GM12891 (cell line): ENCODE results near the gene PERCC1.

Experiments used
- PAX5 ChIP-seq: IDR thresholded peaks from 2 replicates; pipeline ENCODE4 v1.6.1; 2011; ENCODE audit warnings: low read length, moderate library complexity, mild to moderate bottlenecking; ENCODE audit not compliant: insufficient read depth, severe bottlenecking
- POLR2A ChIP-seq: IDR thresholded peaks from 2 replicates; pipeline ENCODE4 v1.6.1; 2011; ENCODE audit warnings: low read depth, low read length, control low read depth
- SPI1 ChIP-seq: IDR thresholded peaks from 2 replicates; pipeline ENCODE4 v1.6.1; 2011; ENCODE audit warnings: low read depth, low read length, control low read depth
- TAF1 ChIP-seq: IDR thresholded peaks from 2 replicates; pipeline ENCODE4 v1.6.1; 2011; ENCODE audit warnings: low read depth, low read length, control low read depth

GRCh38 chr16:1401758-1402154 is 29.1 kb upstream of the PERCC1 start:
- TF ChIP-seq POLR2A (no peak), PAX5 (no peak), TAF1 (no peak), SPI1 (no peak)
